ENCODE data around the gene PSPN.

The PSPN gene

DNA sequence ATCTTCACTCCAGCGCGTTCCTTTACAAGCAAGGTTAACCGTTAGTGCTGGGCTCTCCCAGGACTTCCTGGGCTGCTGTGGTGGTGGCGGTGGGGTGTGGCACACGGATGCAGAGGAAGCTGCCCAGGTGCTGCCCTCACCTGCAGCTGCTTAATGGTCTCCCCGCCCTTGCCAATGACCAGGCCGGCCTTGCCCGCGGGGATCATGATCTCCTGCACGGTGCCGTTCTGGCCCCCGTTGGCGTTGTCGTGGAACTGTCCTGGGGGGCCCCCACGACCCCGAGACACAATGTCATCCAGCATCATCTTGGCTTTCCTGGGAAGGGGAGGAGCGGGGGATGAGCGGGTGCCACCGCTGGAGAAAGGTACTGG lies 42.8 kb upstream of the PSPN start:
- H3K4me3 ChIP-seq (ENCODE audit: low read depth, low read length), result no peak overlapping the region
- no peak for DNase-seq (ENCODE audit: low read depth)
- TF ChIP-seq CTCF (IDR thresholded peaks at IDR 0.05; ENCODE audit: low read depth, low read length) (no peak), MAX (IDR thresholded peaks at IDR 0.05; ENCODE audit: low read depth, low read length) (no peak), MYC (IDR thresholded peaks at IDR 0.05; ENCODE audit: low read depth, low read length) (no peak), POLR2A (IDR thresholded peaks at IDR 0.05; ENCODE audit: extremely low read depth, insufficient read length) (no peak)

DNA sequence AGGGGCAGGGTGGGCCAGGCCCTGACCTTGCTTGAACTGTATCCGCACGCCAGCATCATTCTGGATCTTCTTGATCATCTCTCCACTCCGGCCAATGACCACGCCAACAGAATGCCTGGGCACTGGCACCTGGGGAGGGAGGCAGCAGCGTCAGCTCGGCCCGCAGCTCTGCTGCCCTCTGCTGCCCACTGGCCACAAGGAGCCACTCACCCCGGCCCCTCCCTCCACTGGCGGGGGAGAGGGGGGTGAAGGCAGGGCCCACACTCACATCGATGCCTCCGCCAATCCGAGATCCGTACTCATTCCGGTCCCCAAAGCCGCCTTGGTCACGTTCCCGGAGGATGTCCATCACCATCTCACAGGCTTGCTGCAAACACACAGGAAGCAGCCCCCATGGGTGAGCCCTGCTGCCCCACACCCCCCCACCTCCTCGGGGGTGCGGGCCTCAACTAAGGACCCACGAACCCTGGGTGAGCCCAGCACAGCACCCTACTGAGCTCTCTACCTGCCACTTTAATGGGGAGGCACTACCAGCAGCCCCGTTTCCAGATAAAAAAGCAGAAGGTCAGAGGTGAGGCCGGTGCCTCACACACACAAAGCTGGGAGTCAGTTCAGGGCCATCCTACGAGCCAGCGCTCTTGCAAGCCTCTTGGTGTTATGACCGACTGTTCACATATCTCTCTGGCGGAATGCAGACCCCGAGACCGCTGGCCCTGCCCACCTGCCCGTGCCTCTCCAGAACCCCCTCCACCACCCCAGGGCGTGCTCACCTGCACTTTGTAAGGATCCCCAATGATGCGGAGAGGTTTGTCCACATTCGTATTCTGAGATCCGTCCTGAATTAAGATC lies 42.2 kb upstream of the PSPN start:
- DNase-seq (ENCODE audit: low read depth), result no peak
- no peak overlapping the region for H3K4me3 ChIP-seq (ENCODE audit: low read depth, low read length)
- TF ChIP-seq CTCF (IDR thresholded peaks at IDR 0.05; ENCODE audit: low read depth, low read length) (no peak), MAX (IDR thresholded peaks at IDR 0.05; ENCODE audit: low read depth, low read length) (no peak), POLR2A (IDR thresholded peaks at IDR 0.05; ENCODE audit: extremely low read depth, insufficient read length) (no peak), MYC (IDR thresholded peaks at IDR 0.05; ENCODE audit: low read depth, low read length) (no peak)

GRCh38 chr19:6416658-6417405 lies 41.1 kb upstream of the PSPN start:
- no peak overlapping the region for H3K4me3 ChIP-seq (ENCODE audit: low read depth, low read length)
- DNase-seq (ENCODE audit: low read depth), result no peak
- no peak for TF ChIP-seq MAX (IDR thresholded peaks at IDR 0.05; ENCODE audit: low read depth, low read length)
- TF ChIP-seq CTCF (IDR thresholded peaks at IDR 0.05; ENCODE audit: low read depth, low read length), result no peak
- TF ChIP-seq POLR2A (IDR thresholded peaks at IDR 0.05; ENCODE audit: extremely low read depth, insufficient read length), result no peak
- TF ChIP-seq MYC (IDR thresholded peaks at IDR 0.05; ENCODE audit: low read depth, low read length), result no peak

- TF ChIP-seq CTCF (IDR thresholded peaks at IDR 0.05; ENCODE audit: low read depth, low read length) (no peak), POLR2A (IDR thresholded peaks at IDR 0.05; ENCODE audit: extremely low read depth, insufficient read length) (no peak), MYC (IDR thresholded peaks at IDR 0.05; ENCODE audit: low read depth, low read length) (no peak), MAX (IDR thresholded peaks at IDR 0.05; ENCODE audit: low read depth, low read length) (no peak)
- DNase-seq (ENCODE audit: low read depth), result no peak
- no peak overlapping the region for H3K4me3 ChIP-seq (ENCODE audit: low read depth, low read length)
Measured at GRCh38 chr19:6415591-6416190, 40.0 kb upstream of the PSPN start.

DNA sequence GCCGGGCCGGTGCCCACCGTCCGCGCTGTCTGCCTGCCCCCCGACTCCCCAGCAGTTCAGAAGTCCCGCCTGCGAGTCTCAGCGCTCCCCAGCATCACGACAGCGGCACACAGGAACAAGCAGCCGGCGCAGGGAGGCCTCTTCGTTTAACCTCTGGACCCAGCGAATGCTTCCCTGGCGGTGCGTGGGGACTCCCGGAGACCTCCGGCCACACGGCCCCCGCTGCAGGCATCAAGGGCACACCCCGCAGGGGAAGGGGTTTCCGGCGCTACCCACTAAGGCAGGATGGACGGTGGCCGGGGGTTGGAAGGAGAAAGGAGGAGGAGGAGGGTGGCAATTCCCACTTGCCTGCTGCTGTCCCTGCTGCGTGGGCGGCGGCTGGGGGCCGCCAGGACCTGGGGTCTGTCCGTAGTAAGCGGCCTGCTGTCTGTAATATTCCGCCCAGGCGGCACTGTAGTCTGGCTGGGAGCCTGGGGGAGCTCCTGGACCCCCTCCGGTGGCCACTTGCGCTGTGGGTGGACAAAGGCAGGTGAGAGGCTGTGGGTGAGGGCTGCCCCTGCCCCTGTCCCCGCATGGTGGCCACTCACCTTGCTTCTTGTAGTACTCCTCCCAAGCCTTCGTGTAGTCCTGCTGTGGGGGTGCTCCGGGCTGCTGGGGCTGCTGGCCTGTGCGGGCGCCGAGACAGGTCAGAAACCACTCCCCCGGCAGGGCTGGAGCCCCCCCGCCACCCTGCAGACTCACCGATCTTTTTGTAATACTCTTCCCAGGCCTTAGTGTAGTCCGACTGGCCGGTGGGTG lies 39.3 kb upstream of the PSPN start:
- no peak for DNase-seq (ENCODE audit: low read depth)
- TF ChIP-seq MAX (IDR thresholded peaks at IDR 0.05; ENCODE audit: low read depth, low read length), result no peak
- no peak for TF ChIP-seq MYC (IDR thresholded peaks at IDR 0.05; ENCODE audit: low read depth, low read length)
- no peak for TF ChIP-seq POLR2A (IDR thresholded peaks at IDR 0.05; ENCODE audit: extremely low read depth, insufficient read length)
- TF ChIP-seq CTCF (IDR thresholded peaks at IDR 0.05; ENCODE audit: low read depth, low read length), result no peak

More for the DNA sequence above, 39.3 kb upstream of the PSPN start:
- no peak overlapping the region for H3K4me3 ChIP-seq (ENCODE audit: low read depth, low read length)

All from NB4 (cell line).